ENCODE data around the gene PCDHGA8.

PCDHGA8 gene

DNA sequence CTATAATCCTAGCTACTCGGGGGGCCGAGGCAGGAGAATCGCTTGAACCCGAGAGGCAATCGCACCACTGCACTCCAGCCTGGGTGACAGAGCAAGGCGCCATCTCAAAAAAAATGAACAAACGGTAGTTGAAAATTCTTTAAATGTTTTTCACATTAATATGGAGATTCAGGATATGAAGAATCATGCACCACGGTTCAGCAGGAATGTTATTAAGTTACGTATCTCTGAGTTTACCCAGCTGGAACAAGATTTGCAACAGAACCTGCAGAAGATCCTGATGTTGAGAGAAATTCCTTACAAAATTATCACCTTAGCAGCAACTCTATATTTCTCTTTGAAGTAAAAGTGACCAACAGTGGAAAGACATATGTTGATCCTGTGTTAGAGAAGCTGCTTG is 47.9 kb downstream of the PCDHGA8 start:
- H3K4me1 ChIP-seq (ENCODE audit: control insufficient read depth, insufficient read depth, low read length) = no peaks in the 10 kb centered on the region
- no peaks in the 10 kb centered on the region for H3K36me3 ChIP-seq (ENCODE audit: control insufficient read depth in 2 of 2, insufficient read depth in 1 of 2, low read length in 2 of 2)
- TF ChIP-seq ZNF202 (tag by site-specific recombination; IDR thresholded peaks at IDR 0.05; ENCODE audit: borderline replicate concordance) = no peak
- no peak for TF ChIP-seq ZNF791 (tag by site-specific recombination; IDR thresholded peaks at IDR 0.05)
- TF ChIP-seq ZNF629 (tag by site-specific recombination; IDR thresholded peaks at IDR 0.05) = no peak
- H3K27ac ChIP-seq (ENCODE audit: extremely low read depth, low read depth, low read length) = no peak overlapping the region
- CTCF ChIA-PET = interaction anchor here (0.5 to 1.7 kb wide), 3 partner anchors 84 to 117 kb away, joined by 3 to 6 read pairs (median 3); partner anchors contain the start of gene PCDHGB1
- no peaks in the 10 kb centered on the region for H3K9me3 ChIP-seq (ENCODE audit: control insufficient read depth, insufficient read depth, low read depth, low read length)
- POLR2A ChIA-PET = no interaction called here
- H3K4me3 ChIP-seq (ENCODE audit: low read depth, low read length) = no peak overlapping the region

GRCh38 chr5:141441571-141442170 is 49.2 kb downstream of the PCDHGA8 start:
- no peak overlapping the region for H3K27ac ChIP-seq (ENCODE audit: extremely low read depth, low read depth, low read length)
- no peaks in the 10 kb centered on the region for H3K4me1 ChIP-seq (ENCODE audit: control insufficient read depth, insufficient read depth, low read length)
- H3K36me3 ChIP-seq (ENCODE audit: control insufficient read depth in 2 of 2, insufficient read depth in 1 of 2, low read length in 2 of 2) = no peaks in the 10 kb centered on the region
- ChIA-PET CTCF (interaction anchor here (0.6 kb wide), 1 partner anchor 34 kb away, joined by 3 read pairs; the partner anchor contains the start of gene PCDHGC3), POLR2A (no interaction called here)
- TF ChIP-seq ZNF596 (tag by site-specific recombination; IDR thresholded peaks at IDR 0.05) = no peak
- TF ChIP-seq, protein P1, sequence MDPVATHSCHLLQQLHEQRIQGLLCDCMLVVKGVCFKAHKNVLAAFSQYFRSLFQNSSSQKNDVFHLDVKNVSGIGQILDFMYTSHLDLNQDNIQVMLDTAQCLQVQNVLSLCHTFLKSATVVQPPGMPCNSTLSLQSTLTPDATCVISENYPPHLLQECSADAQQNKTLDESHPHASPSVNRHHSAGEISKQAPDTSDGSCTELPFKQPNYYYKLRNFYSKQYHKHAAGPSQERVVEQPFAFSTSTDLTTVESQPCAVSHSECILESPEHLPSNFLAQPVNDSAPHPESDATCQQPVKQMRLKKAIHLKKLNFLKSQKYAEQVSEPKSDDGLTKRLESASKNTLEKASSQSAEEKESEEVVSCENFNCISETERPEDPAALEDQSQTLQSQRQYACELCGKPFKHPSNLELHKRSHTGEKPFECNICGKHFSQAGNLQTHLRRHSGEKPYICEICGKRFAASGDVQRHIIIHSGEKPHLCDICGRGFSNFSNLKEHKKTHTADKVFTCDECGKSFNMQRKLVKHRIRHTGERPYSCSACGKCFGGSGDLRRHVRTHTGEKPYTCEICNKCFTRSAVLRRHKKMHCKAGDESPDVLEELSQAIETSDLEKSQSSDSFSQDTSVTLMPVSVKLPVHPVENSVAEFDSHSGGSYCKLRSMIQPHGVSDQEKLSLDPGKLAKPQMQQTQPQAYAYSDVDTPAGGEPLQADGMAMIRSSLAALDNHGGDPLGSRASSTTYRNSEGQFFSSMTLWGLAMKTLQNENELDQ (tag by site-specific recombination; IDR thresholded peaks at IDR 0.05; ENCODE audit: low read depth) = no peak
- no peak for TF ChIP-seq TCF7L2 (IDR thresholded peaks at IDR 0.05; ENCODE audit: borderline replicate concordance, low read depth, low read length)
- TF ChIP-seq ZSCAN5A (tag by site-specific recombination; IDR thresholded peaks at IDR 0.05) = no peak
- TF ChIP-seq ZNF837 (tag by site-specific recombination; IDR thresholded peaks at IDR 0.05) = no peak
- no peak for TF ChIP-seq GFI1B (tag by site-specific recombination; IDR thresholded peaks at IDR 0.05)
- no peak for TF ChIP-seq YY1 (tag by site-specific recombination; IDR thresholded peaks at IDR 0.05)
- TF ChIP-seq ZNF266 (tag by site-specific recombination; IDR thresholded peaks at IDR 0.05; ENCODE audit: low read depth) = no peak
- TF ChIP-seq, protein P2, sequence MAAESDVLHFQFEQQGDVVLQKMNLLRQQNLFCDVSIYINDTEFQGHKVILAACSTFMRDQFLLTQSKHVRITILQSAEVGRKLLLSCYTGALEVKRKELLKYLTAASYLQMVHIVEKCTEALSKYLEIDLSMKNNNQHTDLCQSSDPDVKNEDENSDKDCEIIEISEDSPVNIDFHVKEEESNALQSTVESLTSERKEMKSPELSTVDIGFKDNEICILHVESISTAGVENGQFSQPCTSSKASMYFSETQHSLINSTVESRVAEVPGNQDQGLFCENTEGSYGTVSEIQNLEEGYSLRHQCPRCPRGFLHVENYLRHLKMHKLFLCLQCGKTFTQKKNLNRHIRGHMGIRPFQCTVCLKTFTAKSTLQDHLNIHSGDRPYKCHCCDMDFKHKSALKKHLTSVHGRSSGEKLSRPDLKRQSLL (tag by site-specific recombination; IDR thresholded peaks at IDR 0.05) = no peak
- no peak for TF ChIP-seq ZNF24 (tag by site-specific recombination; IDR thresholded peaks at IDR 0.05)
- TF ChIP-seq, protein P3, sequence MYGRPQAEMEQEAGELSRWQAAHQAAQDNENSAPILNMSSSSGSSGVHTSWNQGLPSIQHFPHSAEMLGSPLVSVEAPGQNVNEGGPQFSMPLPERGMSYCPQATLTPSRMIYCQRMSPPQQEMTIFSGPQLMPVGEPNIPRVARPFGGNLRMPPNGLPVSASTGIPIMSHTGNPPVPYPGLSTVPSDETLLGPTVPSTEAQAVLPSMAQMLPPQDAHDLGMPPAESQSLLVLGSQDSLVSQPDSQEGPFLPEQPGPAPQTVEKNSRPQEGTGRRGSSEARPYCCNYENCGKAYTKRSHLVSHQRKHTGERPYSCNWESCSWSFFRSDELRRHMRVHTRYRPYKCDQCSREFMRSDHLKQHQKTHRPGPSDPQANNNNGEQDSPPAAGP (tag by site-specific recombination; IDR thresholded peaks at IDR 0.05) = no peak
- TF ChIP-seq ZNF560 (tag by site-specific recombination; IDR thresholded peaks at IDR 0.05; ENCODE audit: borderline replicate concordance) = no peak
- TF ChIP-seq, protein P4, sequence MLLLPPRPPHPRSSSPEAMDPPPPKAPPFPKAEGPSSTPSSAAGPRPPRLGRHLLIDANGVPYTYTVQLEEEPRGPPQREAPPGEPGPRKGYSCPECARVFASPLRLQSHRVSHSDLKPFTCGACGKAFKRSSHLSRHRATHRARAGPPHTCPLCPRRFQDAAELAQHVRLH (tag by site-specific recombination; IDR thresholded peaks at IDR 0.05) = no peak
- TF ChIP-seq, protein P5, sequence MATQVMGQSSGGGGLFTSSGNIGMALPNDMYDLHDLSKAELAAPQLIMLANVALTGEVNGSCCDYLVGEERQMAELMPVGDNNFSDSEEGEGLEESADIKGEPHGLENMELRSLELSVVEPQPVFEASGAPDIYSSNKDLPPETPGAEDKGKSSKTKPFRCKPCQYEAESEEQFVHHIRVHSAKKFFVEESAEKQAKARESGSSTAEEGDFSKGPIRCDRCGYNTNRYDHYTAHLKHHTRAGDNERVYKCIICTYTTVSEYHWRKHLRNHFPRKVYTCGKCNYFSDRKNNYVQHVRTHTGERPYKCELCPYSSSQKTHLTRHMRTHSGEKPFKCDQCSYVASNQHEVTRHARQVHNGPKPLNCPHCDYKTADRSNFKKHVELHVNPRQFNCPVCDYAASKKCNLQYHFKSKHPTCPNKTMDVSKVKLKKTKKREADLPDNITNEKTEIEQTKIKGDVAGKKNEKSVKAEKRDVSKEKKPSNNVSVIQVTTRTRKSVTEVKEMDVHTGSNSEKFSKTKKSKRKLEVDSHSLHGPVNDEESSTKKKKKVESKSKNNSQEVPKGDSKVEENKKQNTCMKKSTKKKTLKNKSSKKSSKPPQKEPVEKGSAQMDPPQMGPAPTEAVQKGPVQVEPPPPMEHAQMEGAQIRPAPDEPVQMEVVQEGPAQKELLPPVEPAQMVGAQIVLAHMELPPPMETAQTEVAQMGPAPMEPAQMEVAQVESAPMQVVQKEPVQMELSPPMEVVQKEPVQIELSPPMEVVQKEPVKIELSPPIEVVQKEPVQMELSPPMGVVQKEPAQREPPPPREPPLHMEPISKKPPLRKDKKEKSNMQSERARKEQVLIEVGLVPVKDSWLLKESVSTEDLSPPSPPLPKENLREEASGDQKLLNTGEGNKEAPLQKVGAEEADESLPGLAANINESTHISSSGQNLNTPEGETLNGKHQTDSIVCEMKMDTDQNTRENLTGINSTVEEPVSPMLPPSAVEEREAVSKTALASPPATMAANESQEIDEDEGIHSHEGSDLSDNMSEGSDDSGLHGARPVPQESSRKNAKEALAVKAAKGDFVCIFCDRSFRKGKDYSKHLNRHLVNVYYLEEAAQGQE (tag by site-specific recombination; IDR thresholded peaks at IDR 0.05) = no peak
- TF ChIP-seq ZNF692 (tag by site-specific recombination; IDR thresholded peaks at IDR 0.05) = no peak
- TF ChIP-seq MEIS1 (CRISPR knock-in tag; IDR thresholded peaks at IDR 0.05; ENCODE audit: borderline replicate concordance) = no peak
- no peak for TF ChIP-seq ZIC2 (tag by site-specific recombination; IDR thresholded peaks at IDR 0.05)
- no peak for TF ChIP-seq ZNF623 (tag by site-specific recombination; IDR thresholded peaks at IDR 0.05)
- no peaks in the 10 kb centered on the region for H3K9me3 ChIP-seq (ENCODE audit: control insufficient read depth, insufficient read depth, low read depth, low read length)
- H3K4me3 ChIP-seq (ENCODE audit: low read depth, low read length) = no peak overlapping the region
